Neuronal stem cell (in vitro differentiated cells): Measurements from ENCODE around the gene GVQW3.

Experiments
- DNase-seq: peaks from one replicate; pipeline ENCODE4 v3.0.0-alpha.2; 2013; ENCODE audit warnings: low spot score
- H2AFZ ChIP-seq: one replicate; pipeline ENCODE4 v1.6.1; 2013; ENCODE audit warnings: mild to moderate bottlenecking, low read length, inconsistent platforms
- H2AK5ac ChIP-seq: 2 replicates; pipeline ENCODE4 v1.6.1; 2013; ENCODE audit warnings: low read depth, mild to moderate bottlenecking, inconsistent platforms, low read length, moderate library complexity, mixed read lengths
- H2BK120ac ChIP-seq: 2 replicates; pipeline ENCODE4 v1.6.1; 2013; ENCODE audit warnings: low read depth, mild to moderate bottlenecking, inconsistent platforms, low read length, moderate library complexity, mixed read lengths
- H2BK12ac ChIP-seq: one replicate; pipeline ENCODE4 v1.6.1; 2013; ENCODE audit warnings: low read length, inconsistent platforms
- H2BK15ac ChIP-seq: 2 replicates; pipeline ENCODE4 v1.6.1; 2013; ENCODE audit warnings: mild to moderate bottlenecking, low read length, inconsistent platforms, mixed read lengths
- H2BK5ac ChIP-seq: one replicate; pipeline ENCODE4 v1.6.1; 2013; ENCODE audit warnings: inconsistent platforms, mild to moderate bottlenecking, low read length, moderate library complexity
- H3K14ac ChIP-seq: one replicate; pipeline ENCODE4 v1.6.1; 2013; ENCODE audit warnings: low read length, inconsistent platforms
- H3K18ac ChIP-seq: 2 replicates; pipeline ENCODE4 v1.6.1; 2013; ENCODE audit warnings: low read length, inconsistent platforms
- H3K23ac ChIP-seq: 2 replicates; pipeline ENCODE4 v1.6.1; 2013; ENCODE audit warnings: low read depth, mild to moderate bottlenecking, mixed read lengths, low read length, inconsistent platforms; ENCODE audit not compliant: poor library complexity
- H3K27ac ChIP-seq: replicated peaks from 3 replicates; pipeline ENCODE4 v1.5.1; 2013; ENCODE audit warnings: low read length, inconsistent platforms
- H3K27me3 ChIP-seq, 3 experiments: 2 replicates each; pipeline ENCODE4 v1.6.1; 2013; ENCODE audit warnings: low read length in 3 of 3, mild to moderate bottlenecking in 2 of 3, inconsistent platforms in 1 of 3, low read depth in 1 of 3, mixed read lengths in 1 of 3, moderate library complexity in 1 of 3; ENCODE audit not compliant: control insufficient read depth in 3 of 3, insufficient read depth in 3 of 3
- H3K36me3 ChIP-seq, 2 donors: replicated peaks in 1 of 2; 2 replicates each; pipeline ENCODE4 v1.6.1; 2013; ENCODE audit warnings: low read length in 2 of 2; ENCODE audit not compliant: control insufficient read depth in 2 of 2, insufficient read depth in 2 of 2
- H3K4ac ChIP-seq: 2 replicates; pipeline ENCODE4 v1.6.1; 2013; ENCODE audit warnings: inconsistent platforms, mild to moderate bottlenecking, low read length, moderate library complexity
- H3K4me1 ChIP-seq, 2 donors: 1 replicate in 1 of 2; 2 replicates in 1 of 2; pipeline ENCODE4 v1.6.1; 2013; ENCODE audit warnings: low read length in 2 of 2, low read depth in 1 of 2; ENCODE audit not compliant: control insufficient read depth in 2 of 2, insufficient read depth in 1 of 2
- H3K4me2 ChIP-seq: one replicate; pipeline ENCODE4 v1.6.1; 2013; ENCODE audit warnings: mild to moderate bottlenecking, low read length, inconsistent platforms; ENCODE audit not compliant: insufficient read depth, poor library complexity, severe bottlenecking
- H3K4me3 ChIP-seq, 2 donors: 2 replicates each; pipeline ENCODE4 v1.5.1; 2013; ENCODE audit warnings: low read length in 2 of 2, mild to moderate bottlenecking in 2 of 2, inconsistent platforms in 1 of 2, moderate library complexity in 1 of 2
- H3K79me1 ChIP-seq: one replicate; pipeline ENCODE4 v1.6.1; 2013; ENCODE audit warnings: low read depth, mild to moderate bottlenecking, inconsistent platforms, low read length, moderate library complexity
- H3K9ac ChIP-seq: one replicate; pipeline ENCODE4 v1.6.1; 2013; ENCODE audit warnings: mild to moderate bottlenecking, low read depth, low read length, inconsistent platforms; ENCODE audit not compliant: poor library complexity
- H3K9me3 ChIP-seq, 2 donors: replicated peaks in 1 of 2; 2 replicates each; pipeline versions ENCODE3 to v1.6.1; 2013; ENCODE audit warnings: low read length in 2 of 2, mild to moderate bottlenecking in 2 of 2, inconsistent platforms in 1 of 2, low read depth in 1 of 2, mixed read lengths in 1 of 2, moderate library complexity in 1 of 2; ENCODE audit not compliant: control insufficient read depth in 2 of 2, insufficient read depth in 1 of 2
- H4K8ac ChIP-seq: one replicate; pipeline ENCODE4 v1.6.1; 2013; ENCODE audit warnings: low read depth, mild to moderate bottlenecking, inconsistent platforms, low read length, moderate library complexity
- H4K91ac ChIP-seq: one replicate; pipeline ENCODE4 v1.6.1; 2013; ENCODE audit warnings: low read length, low read depth, mild to moderate bottlenecking, inconsistent platforms; ENCODE audit not compliant: poor library complexity
- WGBS, 2 donors: extraction: QIAGEN DNeasy Blood & Tissue Kit; methylation state at CpG; one replicate each; pipeline ENCODE4 v1.1.7; 2013; ENCODE audit warnings: missing lambda C conversion rate in 2 of 2, mixed read lengths in 1 of 2; ENCODE audit not compliant: insufficient read length in 2 of 2, insufficient replicate concordance in 1 of 2; ENCODE audit errors: extremely low coverage in 2 of 2; 5-methylcytosine and 5-hydroxymethylcytosine counted together

GVQW3 gene

GRCh38 chr11:76382209-76382608 is 1.1 kb downstream of the GVQW3 start:
- Histone ChIP-seq H3K27me3 (no peaks in the 10 kb centered on the region), H3K79me1 (peaks cover 9% of the 10 kb centered on the region), H3K36me3 (peaks cover 2 to 28% of the 10 kb centered on the region in 2 donors), H3K18ac (no peak overlapping the region), H3K27ac (no peak overlapping the region), H3K9ac (no peak overlapping the region), H2BK15ac (no peak overlapping the region), H3K4ac (no peak overlapping the region), H2AK5ac (no peak overlapping the region), H2BK120ac (no peak overlapping the region), H2AFZ (no peak overlapping the region), H3K4me1 (peaks cover 7 to 16% of the 10 kb centered on the region in 2 donors), H4K91ac (no peak overlapping the region), H4K8ac (no peak overlapping the region), H2BK5ac (no peak overlapping the region), H3K4me3 (peak overlapping the region in 1 of 2 donors; percentile 67), H2BK12ac (no peak overlapping the region), H3K14ac (no peak overlapping the region), H3K4me2 (peak overlapping the region; percentile 30), H3K23ac (no peak overlapping the region), H3K9me3 (peaks cover 0 to 7% of the 10 kb centered on the region in 2 donors)
- no CpG with 5 or more reads among the region's 6 CpGs for whole genome bisulfite sequencing, 2 donors
- no peak for DNase-seq

GRCh38 chr11:76385903-76386302 is 4.8 kb downstream of the GVQW3 start:
- Histone ChIP-seq H4K91ac (no peak overlapping the region), H3K27me3 (no peaks in the 10 kb centered on the region), H2AFZ (no peak overlapping the region), H3K14ac (no peak overlapping the region), H3K4me3 (no peak overlapping the region), H2BK120ac (no peak overlapping the region), H3K9me3 (peaks cover 0 to 7% of the 10 kb centered on the region in 2 donors), H3K4me2 (no peak overlapping the region), H2AK5ac (no peak overlapping the region), H2BK5ac (no peak overlapping the region), H3K36me3 (peaks cover 2 to 28% of the 10 kb centered on the region in 2 donors), H3K79me1 (peaks cover 4% of the 10 kb centered on the region), H3K4ac (no peak overlapping the region), H4K8ac (no peak overlapping the region), H3K18ac (no peak overlapping the region), H2BK12ac (no peak overlapping the region), H3K9ac (no peak overlapping the region), H3K27ac (no peak overlapping the region), H2BK15ac (no peak overlapping the region), H3K23ac (no peak overlapping the region), H3K4me1 (peaks cover 0 to 13% of the 10 kb centered on the region in 2 donors)
- WGBS, 2 donors = no CpG with 5 or more reads among the region's 5 CpGs
- no peak for DNase-seq

DNA sequence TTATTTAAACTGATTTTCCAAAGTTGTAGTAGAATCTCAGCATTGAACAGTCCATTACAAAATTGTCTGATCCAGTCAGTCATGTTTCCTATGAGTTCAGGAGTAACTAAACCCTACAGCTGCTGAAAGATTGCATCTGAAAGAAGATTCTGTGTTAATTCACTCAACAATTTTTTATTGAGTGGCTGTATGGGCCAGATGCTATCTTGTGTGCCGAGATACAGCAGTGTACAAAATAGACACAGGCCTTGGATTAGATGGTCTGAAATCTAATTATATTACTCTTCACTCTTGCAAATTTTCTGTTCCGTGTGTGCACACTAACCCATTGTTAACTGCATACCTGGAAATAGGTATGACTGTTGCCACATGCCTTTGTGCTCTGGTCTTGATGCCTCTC is 7.3 kb downstream of the GVQW3 start:
- no peak overlapping the region for H2BK12ac ChIP-seq
- H3K14ac ChIP-seq = no peak overlapping the region
- H3K27ac ChIP-seq = no peak overlapping the region

DNA sequence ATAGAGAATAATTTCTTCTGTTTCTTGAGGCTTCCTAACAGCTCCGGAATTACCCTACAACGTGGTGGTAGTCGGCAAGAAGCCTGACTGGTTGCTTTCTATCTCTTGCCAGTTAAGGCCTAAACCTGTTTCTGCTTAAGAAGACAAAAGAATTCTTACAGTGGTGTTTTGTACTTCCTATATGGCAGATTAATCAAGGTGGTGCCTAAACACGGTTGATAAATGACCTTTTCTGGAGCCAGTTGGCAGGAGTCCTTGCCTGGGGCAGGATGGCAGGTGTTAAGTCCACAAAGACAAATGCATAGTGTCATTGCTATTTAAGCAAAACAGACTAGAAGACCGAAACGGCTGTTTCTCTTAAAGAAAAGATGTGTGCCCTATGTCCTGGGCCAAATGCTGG is 9.9 kb downstream of the GVQW3 start:
- no peak for DNase-seq
- no peak overlapping the region for H3K4me3 ChIP-seq
- WGBS, 2 donors = no CpG with 5 or more reads among the region's 6 CpGs

More for the DNA sequence above, 7.3 kb downstream of the GVQW3 start:
- Histone ChIP-seq H2BK120ac (no peak overlapping the region), H3K36me3 (peaks cover 2 to 16% of the 10 kb centered on the region in 2 donors), H2BK5ac (no peak overlapping the region), H3K79me1 (no peaks in the 10 kb centered on the region), H3K9ac (no peak overlapping the region), H3K4me1 (peaks cover 0 to 2% of the 10 kb centered on the region in 2 donors), H2BK15ac (no peak overlapping the region), H2AK5ac (no peak overlapping the region), H3K27me3 (no peaks in the 10 kb centered on the region), H3K4me3 (no peak overlapping the region), H3K4ac (no peak overlapping the region), H2AFZ (no peak overlapping the region), H3K18ac (no peak overlapping the region), H3K9me3 (no peaks in the 10 kb centered on the region), H4K91ac (no peak overlapping the region), H3K4me2 (no peak overlapping the region), H4K8ac (no peak overlapping the region), H3K23ac (no peak overlapping the region)
- WGBS, 2 donors = no CpG with 5 or more reads among the region's 2 CpGs
- no peak for DNase-seq

More for the DNA sequence above, 9.9 kb downstream of the GVQW3 start:
- Histone ChIP-seq H2AK5ac (no peak overlapping the region), H3K14ac (no peak overlapping the region), H3K9me3 (no peaks in the 10 kb centered on the region), H2BK12ac (no peak overlapping the region), H3K36me3 (no peaks in the 10 kb centered on the region), H3K9ac (no peak overlapping the region), H3K27me3 (no peaks in the 10 kb centered on the region), H3K4me1 (no peaks in the 10 kb centered on the region), H3K18ac (no peak overlapping the region), H4K8ac (no peak overlapping the region), H3K4me2 (no peak overlapping the region), H2BK120ac (no peak overlapping the region), H3K27ac (no peak overlapping the region), H3K79me1 (no peaks in the 10 kb centered on the region), H2AFZ (no peak overlapping the region), H4K91ac (no peak overlapping the region), H2BK15ac (no peak overlapping the region), H2BK5ac (no peak overlapping the region), H3K23ac (no peak overlapping the region), H3K4ac (no peak overlapping the region)
